GM19035 (cell line): ENCODE results near the gene SLC35F3.

Experiments
- ATAC-seq: cut with Tn5 transposase; IDR thresholded peaks from one replicate; pipeline ENCODE4 v1.9.1; 2021; ENCODE audit not compliant: unreplicated experiment

The SLC35F3 gene

GRCh38 chr1:234216116-234216703 is 311.7 kb downstream of the SLC35F3 start:
- no peak for ATAC-seq

DNA sequence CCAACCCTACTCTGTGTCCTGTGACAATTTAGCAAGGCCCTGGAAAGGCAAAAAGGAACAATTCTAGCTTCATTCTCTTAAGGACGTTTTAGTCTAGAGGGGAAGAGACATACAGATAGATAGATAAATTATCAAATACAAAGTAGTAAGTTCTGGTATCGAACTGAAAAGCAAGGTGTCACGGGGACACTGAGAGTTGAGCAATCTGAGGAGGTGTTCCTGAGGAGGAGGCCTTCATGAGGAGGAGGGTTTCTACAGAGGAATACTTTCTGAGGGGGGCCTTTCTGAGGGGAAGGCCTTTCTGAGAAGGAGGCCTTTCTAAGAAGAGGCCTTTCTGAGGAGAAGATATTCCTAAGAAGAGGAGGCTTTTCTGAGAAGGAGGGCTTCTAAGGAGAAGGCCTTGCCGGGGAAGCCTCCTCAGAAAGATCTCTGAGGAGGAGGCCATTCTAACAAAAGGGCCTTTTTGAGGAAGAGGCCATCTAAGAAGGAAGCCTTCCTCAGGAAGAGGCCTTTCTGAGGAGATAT is 312.9 kb downstream of the SLC35F3 start:
- ATAC-seq: no peak

DNA sequence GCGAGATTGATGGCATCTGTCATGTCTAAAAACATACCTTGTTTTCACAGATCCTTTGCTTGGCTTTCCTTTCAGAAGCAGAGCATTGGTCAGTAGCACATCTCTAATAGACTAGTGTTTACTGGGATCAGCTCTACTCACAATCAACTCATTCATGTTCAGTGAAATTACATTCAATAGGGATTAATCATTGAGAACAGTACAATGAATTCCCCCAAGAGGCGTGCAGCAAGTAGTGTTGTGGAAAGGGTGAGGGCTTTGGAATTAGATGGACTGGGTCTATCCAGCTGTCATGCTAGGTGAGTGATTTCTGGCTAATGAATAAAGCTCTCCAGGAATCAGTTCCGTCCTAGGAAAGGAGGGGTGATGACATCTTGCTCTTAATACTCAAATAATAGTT is 313.6 kb downstream of the SLC35F3 start:
- no peak for ATAC-seq

- ATAC-seq: no peak
Observed at GRCh38 chr1:234219711-234220110, 315.2 kb downstream of the SLC35F3 start.

GRCh38 chr1:234221601-234222000 is 317.1 kb downstream of the SLC35F3 start:
- no peak for ATAC-seq

GRCh38 chr1:234222561-234223280 is 318.2 kb downstream of the SLC35F3 start:
- no peak for ATAC-seq

DNA sequence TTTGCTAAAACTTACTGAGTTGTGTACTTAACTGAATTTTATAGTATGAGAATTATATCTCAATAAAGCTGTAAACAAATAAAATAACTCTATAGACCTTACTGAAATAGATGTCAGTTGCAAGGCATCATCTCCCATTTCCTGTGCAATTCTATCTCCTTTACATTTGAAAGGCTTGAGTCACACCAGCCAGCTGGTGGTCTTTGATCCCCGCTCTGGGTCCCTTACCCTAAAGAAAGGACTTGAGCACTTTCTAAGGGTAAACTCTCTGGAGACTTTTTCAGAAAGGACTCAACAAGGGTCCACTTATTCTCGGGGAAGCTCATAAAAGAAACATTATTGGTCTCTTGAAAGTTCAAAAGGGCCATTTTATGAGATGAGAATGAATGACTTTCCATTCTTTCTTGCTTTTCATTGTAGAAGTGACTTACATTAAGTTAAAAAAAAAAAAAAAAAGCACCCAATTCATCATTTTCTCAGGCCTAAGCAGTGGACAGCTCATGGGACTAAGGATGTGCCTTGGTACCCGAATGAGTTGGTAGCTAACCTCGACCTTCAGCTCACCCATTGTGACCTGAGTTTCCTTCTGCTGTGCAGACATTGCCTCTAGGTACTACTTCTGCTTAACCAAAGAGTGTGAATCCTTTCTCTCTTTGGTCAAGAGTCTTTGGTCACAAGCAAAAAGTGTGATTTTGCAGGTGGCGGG is 321.8 kb downstream of the SLC35F3 start:
- ATAC-seq: no peak

GRCh38 chr1:234226819-234227165 is 322.3 kb downstream of the SLC35F3 start:
- ATAC-seq: no peak

- no peak for ATAC-seq
Observed at GRCh38 chr1:234229581-234230387, 325.3 kb downstream of the SLC35F3 start.

DNA sequence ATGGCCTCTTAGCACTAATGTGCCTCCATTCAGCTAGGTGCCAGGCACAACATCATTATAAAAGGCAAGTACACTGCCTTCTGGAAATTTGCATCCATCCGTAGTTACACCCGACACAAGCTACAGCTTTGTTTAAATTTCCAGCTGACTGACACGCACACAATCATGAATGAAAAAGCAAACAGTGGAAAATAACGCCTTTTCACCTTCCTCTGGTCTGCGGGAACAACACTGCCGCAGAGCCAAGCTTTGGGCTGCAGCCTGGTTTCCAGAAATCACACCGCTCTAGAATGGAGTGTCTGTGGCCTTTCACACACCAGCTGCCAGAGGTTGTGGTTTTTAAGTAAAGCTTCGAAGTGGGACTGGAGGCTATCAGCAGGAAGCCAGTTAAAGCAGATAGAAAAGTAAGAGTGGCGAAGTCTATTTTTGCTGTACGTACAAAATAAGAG is 326.0 kb downstream of the SLC35F3 start:
- ATAC-seq: no peak

GRCh38 chr1:234231061-234231892 is 326.8 kb downstream of the SLC35F3 start:
- ATAC-seq: no peak

GRCh38 chr1:234231893-234232276 is 327.4 kb downstream of the SLC35F3 start:
- no peak for ATAC-seq

- ATAC-seq: no peak
Observed at GRCh38 chr1:234234199-234234598, 329.7 kb downstream of the SLC35F3 start.

DNA sequence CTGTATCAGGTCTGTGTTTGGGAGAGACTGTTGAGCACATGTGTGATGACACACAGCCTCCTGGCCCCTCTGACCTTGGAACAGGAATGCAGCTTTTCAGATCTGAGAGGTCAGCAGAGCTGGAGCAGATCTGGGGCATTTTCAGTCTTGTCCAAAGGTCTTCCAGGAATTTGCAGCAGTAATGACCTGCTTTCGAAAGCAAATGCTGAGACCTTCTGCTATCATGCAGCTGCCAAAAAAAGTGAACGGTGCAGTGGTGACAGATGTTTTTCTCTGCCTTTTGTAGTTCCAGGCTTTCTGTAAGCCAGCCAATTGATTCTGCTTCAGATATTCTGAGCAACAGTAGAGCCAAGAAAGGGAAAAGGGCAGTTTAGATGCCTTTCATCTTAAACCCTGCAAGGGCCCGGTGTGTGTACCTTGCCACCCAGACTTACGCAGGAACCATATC is 331.0 kb downstream of the SLC35F3 start:
- no peak for ATAC-seq

- ATAC-seq: no peak
Observed at GRCh38 chr1:234237393-234237792, 332.9 kb downstream of the SLC35F3 start.

DNA sequence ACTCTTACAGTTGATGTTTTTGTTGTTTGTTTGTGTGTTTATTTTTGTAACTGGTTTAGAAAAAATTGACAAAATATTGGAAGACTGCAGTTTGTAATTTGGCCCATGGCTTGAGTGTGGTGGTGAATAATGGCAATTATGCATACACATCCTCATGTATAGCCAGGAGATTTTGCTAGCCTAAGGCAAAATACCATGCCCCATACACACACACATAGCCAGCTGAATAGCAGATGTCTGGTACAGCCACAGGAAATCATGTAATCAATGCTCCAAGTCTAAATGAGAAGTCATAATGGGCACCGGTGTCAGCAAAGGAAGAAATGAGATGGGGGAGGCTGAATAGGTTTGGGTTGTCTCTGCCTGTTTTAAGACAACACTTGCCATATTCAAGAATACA is 333.6 kb downstream of the SLC35F3 start:
- no peak for ATAC-seq

DNA sequence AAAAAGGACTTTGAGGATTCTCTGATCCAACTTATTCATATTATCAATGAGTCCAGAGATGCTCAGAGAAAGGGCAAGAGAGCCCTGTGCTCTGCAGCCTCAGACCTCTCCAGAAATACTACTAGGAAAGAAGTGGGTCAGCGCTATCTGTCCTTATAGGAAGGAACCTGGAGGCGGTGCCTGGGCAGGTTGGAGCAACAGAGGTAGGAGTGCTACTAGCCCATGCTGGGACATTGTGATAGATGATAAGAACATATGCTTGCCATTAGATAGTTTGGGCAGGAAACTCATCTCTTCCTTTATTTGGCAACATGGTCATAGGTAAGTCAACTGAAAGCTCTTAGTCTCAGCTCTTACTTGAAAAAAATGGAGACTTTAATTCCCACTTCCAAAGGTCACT is 335.0 kb downstream of the SLC35F3 start:
- ATAC-seq: no peak

- no peak for ATAC-seq
Observed at GRCh38 chr1:234239936-234240335, 335.5 kb downstream of the SLC35F3 start.

GRCh38 chr1:234240680-234241079 is 336.2 kb downstream of the SLC35F3 start:
- no peak for ATAC-seq

DNA sequence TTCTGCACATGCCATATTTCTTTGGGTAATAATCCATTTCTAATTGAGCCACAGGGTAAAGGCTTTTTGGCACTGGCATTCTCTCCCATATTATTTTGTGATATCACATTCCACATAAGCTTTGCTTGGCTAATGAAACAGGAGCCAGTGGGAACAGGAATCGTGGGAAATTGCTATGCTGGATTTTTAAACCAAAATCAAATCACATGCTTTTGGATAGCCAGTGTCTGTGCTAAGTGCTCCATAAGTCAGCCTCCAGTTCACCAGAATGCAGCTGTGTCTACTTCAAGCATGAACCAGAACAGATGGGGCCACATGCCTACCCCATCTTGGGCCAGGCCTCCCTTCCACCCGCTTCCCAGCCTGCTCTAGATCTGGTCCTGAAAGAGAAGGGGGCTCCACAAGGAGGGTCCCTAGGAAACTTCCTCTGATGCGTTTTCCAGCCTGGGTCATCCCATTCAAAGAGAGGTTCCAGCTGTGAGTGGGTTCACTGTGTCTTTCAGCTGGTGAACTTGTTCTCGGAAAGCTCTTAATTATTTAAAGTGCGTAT is 337.5 kb downstream of the SLC35F3 start:
- no peak for ATAC-seq
